SK-N-SH treated with all-trans-retinoic acid at 6 μM for 48 hours (cell line): Measurements from ENCODE around the gene NAT16.

Source experiments
- ATAC-seq: fragments of 200-7000 bp; cut with Tn5 transposase; 3 replicates; pipeline ENCODE4 v1.9.1; 2020; ENCODE audit warnings: mild to moderate bottlenecking, moderate library complexity
- ARNTL ChIP-seq: fragments of 450-650 bp; formaldehyde crosslinking; IDR thresholded peaks from 2 replicates; pipeline ENCODE4 v1.5.0; 2020; ENCODE audit warnings: low read depth, mild to moderate bottlenecking, moderate library complexity, borderline replicate concordance
- BACH2 ChIP-seq: fragments of 250-450 bp; sonication (Bioruptor Pico); IDR thresholded peaks from 2 replicates; pipeline ENCODE4 v1.9.0; 2021; ENCODE audit warnings: mild to moderate bottlenecking, borderline replicate concordance
- CREB5 ChIP-seq: fragments of 250-450 bp; sonication (Bioruptor Pico); IDR thresholded peaks from 2 replicates; pipeline ENCODE4 v1.5.1; 2020; ENCODE audit warnings: low read depth, mild to moderate bottlenecking, moderate library complexity
- CSDC2 ChIP-seq: fragments of 250-450 bp; sonication (Bioruptor Pico); IDR thresholded peaks from 2 replicates; pipeline ENCODE4 v1.5.0; 2020; ENCODE audit warnings: mild to moderate bottlenecking, moderate library complexity
- CSRNP3 ChIP-seq: fragments of 250-450 bp; sonication (Bioruptor Pico); IDR thresholded peaks from 2 replicates; pipeline ENCODE4 v1.5.1; 2021; ENCODE audit warnings: mild to moderate bottlenecking, moderate library complexity
- GLIS3 ChIP-seq: fragments of 250-450 bp; sonication (Bioruptor Pico); IDR thresholded peaks from 2 replicates; pipeline ENCODE4 v1.5.0; 2020; ENCODE audit warnings: mild to moderate bottlenecking, moderate library complexity
- ISL1 ChIP-seq: fragments of 250-450 bp; sonication (Bioruptor Pico); IDR thresholded peaks from 2 replicates; pipeline ENCODE4 v2.1.2; 2022; ENCODE audit warnings: mild to moderate bottlenecking, moderate library complexity
- OSR1 ChIP-seq: fragments of 250-450 bp; sonication (Bioruptor Pico); IDR thresholded peaks from 2 replicates; pipeline ENCODE4 v1.8.0; 2022; ENCODE audit warnings: moderate library complexity, mild to moderate bottlenecking, inconsistent platforms
- RARB ChIP-seq: fragments of 250-450 bp; sonication (Bioruptor Pico); IDR thresholded peaks from 2 replicates; pipeline ENCODE4 v1.8.0; 2021; ENCODE audit warnings: mild to moderate bottlenecking, moderate library complexity
- SNAI2 ChIP-seq: fragments of 250-450 bp; sonication (Bioruptor Pico); IDR thresholded peaks from 2 replicates; pipeline ENCODE4 v1.5.0; 2020; ENCODE audit warnings: mild to moderate bottlenecking, moderate library complexity
- TCF4 ChIP-seq: fragments of 250-450 bp; sonication (Bioruptor Pico); IDR thresholded peaks from 2 replicates; pipeline ENCODE4 v1.8.0; 2021; ENCODE audit warnings: mild to moderate bottlenecking, moderate library complexity, borderline replicate concordance
- TOX ChIP-seq: fragments of 250-450 bp; sonication (Bioruptor Pico); IDR thresholded peaks from 2 replicates; pipeline ENCODE4 v1.8.0; 2021; ENCODE audit warnings: mild to moderate bottlenecking, moderate library complexity, borderline replicate concordance
- ZC3H10 ChIP-seq: fragments of 250-450 bp; sonication (Bioruptor Pico); IDR thresholded peaks from 2 replicates; pipeline ENCODE4 v1.5.1; 2021; ENCODE audit warnings: mild to moderate bottlenecking, moderate library complexity
- ZFP3 ChIP-seq: fragments of 250-450 bp; sonication (Bioruptor Pico); IDR thresholded peaks from 2 replicates; pipeline ENCODE4 v1.5.0; 2020; ENCODE audit warnings: mild to moderate bottlenecking, moderate library complexity
- ZFP30 ChIP-seq: fragments of 450-650 bp; formaldehyde crosslinking; IDR thresholded peaks from 2 replicates; pipeline ENCODE4 v1.5.0; 2022; ENCODE audit warnings: mild to moderate bottlenecking, moderate library complexity
- ZNF70 ChIP-seq: fragments of 450-650 bp; formaldehyde crosslinking; IDR thresholded peaks from 2 replicates; pipeline ENCODE4 v1.5.0; 2020; ENCODE audit warnings: mild to moderate bottlenecking, moderate library complexity
- ZNF8 ChIP-seq: fragments of 450-650 bp; formaldehyde crosslinking; IDR thresholded peaks from 2 replicates; pipeline ENCODE4 v1.5.0; 2020; ENCODE audit warnings: mild to moderate bottlenecking, moderate library complexity
- TF ChIP-seq, protein P1 (sequence below): fragments of 250-450 bp; sonication (Bioruptor Pico); IDR thresholded peaks from 2 replicates; pipeline ENCODE4 v1.8.0; 2020; ENCODE audit warnings: mild to moderate bottlenecking, moderate library complexity, borderline replicate concordance

Gene NAT16

DNA sequence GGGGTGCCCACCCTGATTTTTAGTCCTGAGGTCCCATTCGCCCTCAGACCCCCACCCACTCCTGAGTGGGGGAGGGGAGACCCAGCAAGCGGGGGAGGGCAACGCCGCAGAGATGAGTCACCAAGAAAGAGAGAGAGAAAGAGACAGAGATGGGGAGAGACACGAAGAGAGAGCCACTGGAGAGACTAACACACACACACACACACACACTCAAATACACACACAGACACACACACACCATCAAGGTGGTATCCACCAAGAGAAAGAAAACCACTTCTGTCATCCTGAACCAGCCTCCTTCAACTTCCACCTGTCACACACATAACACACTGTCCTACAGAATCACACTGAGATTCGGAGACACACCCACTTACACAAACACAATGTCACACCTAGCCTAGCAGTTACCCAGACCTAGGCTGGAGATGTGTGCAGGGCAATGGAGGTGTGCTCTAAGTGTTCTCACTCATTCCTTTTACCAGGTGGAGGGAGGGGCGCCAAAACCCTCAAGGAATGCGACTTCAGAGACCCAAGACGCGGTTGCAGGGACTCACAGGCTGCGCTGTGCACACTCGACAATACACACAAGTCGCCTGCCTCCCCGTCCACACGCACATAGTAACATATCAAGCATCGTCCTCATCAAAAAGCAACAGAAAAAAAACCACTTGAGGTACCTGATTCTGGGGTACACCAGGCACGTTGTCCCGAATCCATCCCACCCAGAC, 10.8 kb downstream of the NAT16 start:
- ATAC-seq = peak; percentile 2
- TF ChIP-seq OSR1 (CRISPR knock-in tag) (no peak), TCF4 (CRISPR knock-in tag) (no peak), CSDC2 (CRISPR knock-in tag) (no peak), TOX (CRISPR knock-in tag) (no peak), ZC3H10 (no peak), ZFP3 (CRISPR knock-in tag) (no peak), CSRNP3 (no peak), ZNF8 (CRISPR knock-in tag) (no peak), ZFP30 (CRISPR knock-in tag) (no peak), CREB5 (CRISPR knock-in tag) (no peak), SNAI2 (CRISPR knock-in tag) (no peak), ISL1 (no peak), ZNF70 (CRISPR knock-in tag) (no peak)
- TF ChIP-seq, protein P1, sequence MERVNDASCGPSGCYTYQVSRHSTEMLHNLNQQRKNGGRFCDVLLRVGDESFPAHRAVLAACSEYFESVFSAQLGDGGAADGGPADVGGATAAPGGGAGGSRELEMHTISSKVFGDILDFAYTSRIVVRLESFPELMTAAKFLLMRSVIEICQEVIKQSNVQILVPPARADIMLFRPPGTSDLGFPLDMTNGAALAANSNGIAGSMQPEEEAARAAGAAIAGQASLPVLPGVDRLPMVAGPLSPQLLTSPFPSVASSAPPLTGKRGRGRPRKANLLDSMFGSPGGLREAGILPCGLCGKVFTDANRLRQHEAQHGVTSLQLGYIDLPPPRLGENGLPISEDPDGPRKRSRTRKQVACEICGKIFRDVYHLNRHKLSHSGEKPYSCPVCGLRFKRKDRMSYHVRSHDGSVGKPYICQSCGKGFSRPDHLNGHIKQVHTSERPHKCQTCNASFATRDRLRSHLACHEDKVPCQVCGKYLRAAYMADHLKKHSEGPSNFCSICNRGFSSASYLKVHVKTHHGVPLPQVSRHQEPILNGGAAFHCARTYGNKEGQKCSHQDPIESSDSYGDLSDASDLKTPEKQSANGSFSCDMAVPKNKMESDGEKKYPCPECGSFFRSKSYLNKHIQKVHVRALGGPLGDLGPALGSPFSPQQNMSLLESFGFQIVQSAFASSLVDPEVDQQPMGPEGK (CRISPR knock-in tag) = no peak

GRCh38 chr7:101168412-101169049, 11.6 kb downstream of the NAT16 start:
- TF ChIP-seq OSR1 (CRISPR knock-in tag) = no peak
- TF ChIP-seq BACH2 (CRISPR knock-in tag) = no peak
- TF ChIP-seq, protein P1 (CRISPR knock-in tag) = 0 out of 2 replicates have a peak, but pooled peaks have one; percentile 59
- no peak; the same call in 2 of the 3 replicates for ATAC-seq

- TF ChIP-seq TCF4 (CRISPR knock-in tag) = peak; percentile 7; the same call in 1 of the 2 replicates
- 0 out of 2 replicates have a peak, but pooled peaks have one; percentile 42 for TF ChIP-seq GLIS3 (CRISPR knock-in tag)
- no peak for TF ChIP-seq RARB (CRISPR knock-in tag)
- no peak for ATAC-seq
These were observed 12.3 kb downstream of the NAT16 start for GRCh38 chr7:101167645-101168411.

DNA sequence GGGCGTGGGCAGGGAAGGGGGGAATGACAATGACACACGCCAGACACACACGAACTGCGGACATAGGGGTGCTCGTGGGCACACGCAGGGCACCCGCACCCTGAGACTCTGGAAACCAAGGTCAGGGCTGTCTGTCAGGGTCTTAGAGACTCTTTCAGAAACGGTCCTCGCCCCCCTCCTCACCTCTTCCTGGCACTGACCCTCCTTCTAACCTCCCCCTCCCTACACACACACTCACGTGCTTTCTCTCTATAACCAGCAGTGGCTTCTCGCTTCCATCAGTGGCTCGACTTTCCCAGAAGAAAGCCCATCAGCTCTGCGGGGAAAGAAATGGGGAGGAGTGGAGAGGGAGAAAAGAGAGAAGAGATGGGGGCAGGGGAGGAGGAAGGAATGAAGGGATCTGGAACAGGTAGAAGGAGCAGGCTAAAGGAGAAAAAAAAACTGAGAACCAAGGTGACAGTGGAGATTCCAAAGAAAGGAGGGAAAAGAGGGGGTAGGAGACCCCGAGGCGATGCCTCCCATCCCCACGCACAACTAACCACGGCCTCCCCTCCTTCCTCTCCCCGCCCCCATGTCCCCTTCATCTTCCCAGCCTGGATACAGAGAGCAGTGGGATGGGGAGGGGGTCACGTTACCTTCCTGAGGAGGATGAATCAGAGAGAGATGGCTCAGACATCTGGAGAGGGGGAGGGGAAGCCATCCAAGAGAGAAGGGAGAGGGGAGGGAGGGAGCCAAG, 13.0 kb downstream of the NAT16 start:
- ATAC-seq = no peak
- no peak; the same call in 1 of the 2 replicates for TF ChIP-seq SNAI2 (CRISPR knock-in tag)
- no peak for TF ChIP-seq ZNF8 (CRISPR knock-in tag)
- TF ChIP-seq CSDC2 (CRISPR knock-in tag) = no peak
- peak; percentile 45; the same call in 1 of the 2 replicates for TF ChIP-seq TCF4 (CRISPR knock-in tag)
- no peak for TF ChIP-seq BACH2 (CRISPR knock-in tag)
- 0 out of 2 replicates have a peak, but pooled peaks have one; percentile 2 for TF ChIP-seq ZNF70 (CRISPR knock-in tag)
- TF ChIP-seq CSRNP3 = 0 out of 2 replicates have a peak, but pooled peaks have one; percentile 63
- no peak for TF ChIP-seq ZFP30 (CRISPR knock-in tag)
- TF ChIP-seq ZFP3 (CRISPR knock-in tag) = 0 out of 2 replicates have a peak, but pooled peaks have one; percentile 24
- TF ChIP-seq, protein P1 (CRISPR knock-in tag) = peak; percentile 28; the same call in 1 of the 2 replicates
- no peak for TF ChIP-seq ZC3H10
- no peak for TF ChIP-seq ARNTL (CRISPR knock-in tag)
- no peak for TF ChIP-seq TOX (CRISPR knock-in tag)
- TF ChIP-seq RARB (CRISPR knock-in tag) = no peak
- no peak for TF ChIP-seq CREB5 (CRISPR knock-in tag)
